ENCODE results near the gene CD2AP.

Gene CD2AP

DNA sequence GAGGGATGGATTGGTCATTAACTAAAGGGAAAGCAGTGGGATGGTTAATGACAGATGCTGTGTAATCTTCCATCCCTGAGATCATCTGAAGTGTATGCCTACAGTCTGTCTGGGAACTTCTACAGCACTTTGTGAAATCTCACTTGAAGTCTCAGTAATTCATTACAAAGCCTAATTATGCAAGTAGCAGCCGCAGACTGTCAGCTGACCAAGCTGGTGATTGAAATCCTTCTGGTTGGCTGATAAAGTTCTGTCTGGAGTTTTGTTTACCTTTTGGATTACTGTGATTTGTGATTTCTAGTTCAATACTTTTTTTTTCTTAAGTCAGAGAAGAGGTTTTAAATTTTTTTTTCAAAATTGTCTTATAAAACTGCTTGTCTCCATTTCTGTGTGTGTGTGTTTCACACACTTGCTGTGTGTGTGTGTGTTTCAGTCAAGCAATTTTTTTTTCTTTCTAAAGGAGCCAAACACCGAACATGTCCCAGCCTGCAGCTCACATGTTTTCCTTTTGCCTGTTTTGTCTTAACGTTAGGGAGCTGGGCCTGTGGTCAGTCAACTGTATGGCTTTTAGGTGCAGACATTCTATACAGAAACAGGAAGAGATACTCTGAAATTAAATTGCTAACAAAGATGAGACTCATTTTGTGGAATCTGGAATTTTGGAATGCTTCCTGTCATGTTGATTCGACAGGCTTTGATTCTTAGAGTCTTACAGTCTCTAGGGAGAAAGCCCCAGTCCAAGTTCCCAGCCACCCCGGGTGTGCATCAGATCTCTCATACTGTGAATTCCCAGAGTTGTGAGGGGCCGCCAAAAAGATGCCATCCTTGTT is 192.3 kb downstream of the CD2AP start:
- H3K27ac ChIP-seq (ENCODE audit: low read depth, low read length): no peak overlapping the region
- no peak overlapping the region for H3K4me3 ChIP-seq (ENCODE audit: low read length)
- H3K4me1 ChIP-seq (ENCODE audit: control insufficient read depth, insufficient read depth, low read length): no peaks in the 10 kb centered on the region
- H3K36me3 ChIP-seq (ENCODE audit: control insufficient read depth, insufficient read depth, low read length): no peaks in the 10 kb centered on the region
- no peak overlapping the region for H3K9ac ChIP-seq (ENCODE audit: low read length)
- H3K27me3 ChIP-seq (ENCODE audit: control insufficient read depth, insufficient read depth, low read length): no peaks in the 10 kb centered on the region

DNA sequence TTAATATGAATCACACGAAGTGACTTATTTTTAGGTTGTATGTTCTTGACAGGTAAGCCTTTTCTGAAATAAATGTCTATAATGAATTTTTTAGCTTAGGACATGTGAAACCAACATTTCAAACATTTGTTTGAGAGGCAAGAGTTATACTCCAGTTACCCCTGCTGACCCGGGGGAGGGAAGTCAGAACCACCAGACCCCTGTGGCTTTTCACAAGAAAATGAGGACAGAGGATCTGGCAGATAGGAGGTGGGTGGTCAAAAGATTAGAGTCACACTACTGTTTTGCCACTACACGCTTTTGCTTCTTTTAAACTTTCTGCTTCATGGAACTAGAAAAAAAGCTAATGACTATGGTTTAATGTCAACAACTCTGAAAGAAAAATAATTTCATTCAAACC is 193.3 kb downstream of the CD2AP start:
- no peaks in the 10 kb centered on the region for H3K27me3 ChIP-seq (ENCODE audit: control insufficient read depth, insufficient read depth, low read length)
- no peaks in the 10 kb centered on the region for H3K36me3 ChIP-seq (ENCODE audit: control insufficient read depth, insufficient read depth, low read length)
- no peak overlapping the region for H3K4me3 ChIP-seq (ENCODE audit: low read length)
- no peak overlapping the region for H3K9ac ChIP-seq (ENCODE audit: low read length)
- no peak overlapping the region for H3K27ac ChIP-seq (ENCODE audit: low read depth, low read length)
- no peaks in the 10 kb centered on the region for H3K4me1 ChIP-seq (ENCODE audit: control insufficient read depth, insufficient read depth, low read length)

DNA sequence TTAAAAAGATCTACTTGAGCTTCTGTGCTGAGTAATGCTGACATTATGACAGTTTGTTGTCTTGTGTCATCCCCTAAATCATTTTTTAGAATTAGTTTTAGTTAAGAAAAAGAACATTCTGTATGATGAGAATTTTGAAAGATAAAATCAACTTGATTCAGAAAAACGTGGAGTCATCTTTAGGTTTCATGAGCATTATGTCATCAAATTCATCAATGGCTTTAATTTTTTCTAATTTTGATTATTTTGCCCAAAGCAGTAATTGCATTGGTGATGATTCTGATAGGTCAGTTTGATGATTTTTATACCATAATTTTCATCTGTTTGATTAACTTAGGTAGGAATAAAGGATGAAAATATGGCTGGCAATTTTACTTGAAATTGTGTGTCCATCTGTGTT is 194.2 kb downstream of the CD2AP start:
- H3K4me1 ChIP-seq (ENCODE audit: control insufficient read depth, insufficient read depth, low read length): no peaks in the 10 kb centered on the region
- no peak overlapping the region for H3K9ac ChIP-seq (ENCODE audit: low read length)

DNA sequence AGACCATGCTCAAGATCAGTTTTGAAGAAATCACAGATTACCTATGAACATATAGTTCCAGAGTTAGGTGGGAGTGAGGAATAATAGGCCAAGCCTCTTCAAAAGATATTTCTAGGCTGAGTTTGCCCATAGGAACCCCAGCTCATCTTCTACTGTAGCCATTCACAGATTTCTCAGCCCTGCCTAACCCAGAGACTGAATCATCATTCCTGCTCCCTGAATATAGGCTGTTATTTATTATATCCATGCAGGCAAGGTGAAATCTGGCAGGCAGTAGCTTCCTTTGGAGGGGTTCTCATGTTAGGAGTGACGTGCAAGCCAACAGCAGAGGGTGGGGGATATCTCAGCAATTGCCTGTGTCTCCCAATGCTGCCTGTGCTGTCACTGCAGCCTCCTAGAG is 195.2 kb downstream of the CD2AP start:
- no peak overlapping the region for H3K27ac ChIP-seq (ENCODE audit: low read depth, low read length)
- no peak overlapping the region for H3K4me3 ChIP-seq (ENCODE audit: low read length)
- H3K9ac ChIP-seq (ENCODE audit: low read length): no peak overlapping the region
- H3K27me3 ChIP-seq (ENCODE audit: control insufficient read depth, insufficient read depth, low read length): no peaks in the 10 kb centered on the region
- no peaks in the 10 kb centered on the region for H3K4me1 ChIP-seq (ENCODE audit: control insufficient read depth, insufficient read depth, low read length)
- no peaks in the 10 kb centered on the region for H3K36me3 ChIP-seq (ENCODE audit: control insufficient read depth, insufficient read depth, low read length)

More for the DNA sequence above, 194.2 kb downstream of the CD2AP start:
- Histone ChIP-seq H3K36me3 (ENCODE audit: control insufficient read depth, insufficient read depth, low read length) (no peaks in the 10 kb centered on the region), H3K4me3 (ENCODE audit: low read length) (no peak overlapping the region), H3K27me3 (ENCODE audit: control insufficient read depth, insufficient read depth, low read length) (no peaks in the 10 kb centered on the region), H3K27ac (ENCODE audit: low read depth, low read length) (no peak overlapping the region)

DNA sequence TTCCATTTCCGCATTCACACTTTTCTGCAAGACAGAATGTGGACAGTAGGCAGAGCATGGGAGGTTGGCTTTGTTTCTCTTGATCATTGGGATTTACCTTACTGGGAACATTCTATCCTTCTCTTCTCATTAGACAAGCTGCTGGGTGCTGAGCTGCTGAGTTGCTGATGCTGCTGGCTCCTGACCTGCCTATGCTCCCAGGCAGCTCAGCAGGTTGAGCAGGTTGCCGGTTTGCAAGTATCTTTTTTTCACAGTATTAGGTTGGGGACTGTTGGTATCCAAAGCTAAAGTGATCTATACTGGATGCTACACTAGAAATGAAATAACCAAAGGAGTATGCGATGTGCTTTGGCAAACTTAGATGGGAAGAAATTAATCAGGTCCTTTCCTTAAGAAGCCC is 197.1 kb downstream of the CD2AP start:
- no peaks in the 10 kb centered on the region for H3K4me1 ChIP-seq (ENCODE audit: control insufficient read depth, insufficient read depth, low read length)

More for the DNA sequence above, 197.1 kb downstream of the CD2AP start:
- Histone ChIP-seq H3K27ac (ENCODE audit: low read depth, low read length) (no peak overlapping the region), H3K27me3 (ENCODE audit: control insufficient read depth, insufficient read depth, low read length) (no peaks in the 10 kb centered on the region), H3K4me3 (ENCODE audit: low read length) (no peak overlapping the region), H3K9ac (ENCODE audit: low read length) (no peak overlapping the region), H3K36me3 (ENCODE audit: control insufficient read depth, insufficient read depth, low read length) (no peaks in the 10 kb centered on the region)

Measured in rectal smooth muscle tissue (tissue), 1 donor.